Liver (tissue), 9 donors: Measurements from ENCODE around the gene MYOG. TPM values are rescaled to one million over a fixed set of nuclear protein-coding genes. Genes with fewer than 3 reads are reported as not detected.

Source experiments
- DNase-seq: peaks from one replicate; pipeline ENCODE4 v3.0.0-alpha.2; 2017; ENCODE audit warnings: low spot score
- H3K27ac ChIP-seq, 2 donors: one replicate each; pipeline ENCODE4 v1.7.0; 2013; ENCODE audit warnings: inconsistent platforms in 2 of 2, low read length in 2 of 2, control low read depth in 1 of 2, low read depth in 1 of 2, mild to moderate bottlenecking in 1 of 2
- H3K27me3 ChIP-seq, 4 donors: one replicate each; pipeline versions ENCODE4 v1.6.1 to v1.7.0; 2013; ENCODE audit warnings: low read length in 3 of 4, inconsistent platforms in 1 of 4, mild to moderate bottlenecking in 1 of 4, moderate library complexity in 1 of 4; ENCODE audit not compliant: control insufficient read depth in 4 of 4, insufficient read depth in 4 of 4
- H3K36me3 ChIP-seq, 4 donors: one replicate each; pipeline versions ENCODE4 v1.6.1 to v1.7.0; 2013; ENCODE audit warnings: low read length in 3 of 4, mild to moderate bottlenecking in 3 of 4, low read depth in 1 of 4, moderate library complexity in 1 of 4; ENCODE audit not compliant: control insufficient read depth in 4 of 4, insufficient read depth in 3 of 4
- H3K4me1 ChIP-seq, 4 donors: one replicate each; pipeline versions ENCODE4 v1.6.1 to v1.7.0; 2013; ENCODE audit warnings: low read length in 3 of 4, mild to moderate bottlenecking in 3 of 4, moderate library complexity in 1 of 4; ENCODE audit not compliant: control insufficient read depth in 4 of 4, insufficient read depth in 4 of 4
- H3K4me3 ChIP-seq, 3 donors: one replicate each; pipeline versions ENCODE4 v1.6.1 to v1.7.0; 2013; ENCODE audit warnings: low read length in 3 of 3, control low read depth in 1 of 3, low read depth in 1 of 3, mild to moderate bottlenecking in 1 of 3
- H3K9ac ChIP-seq, 2 donors: one replicate each; pipeline ENCODE4 v1.7.0; 2013; ENCODE audit warnings: low read length in 2 of 2, mild to moderate bottlenecking in 2 of 2, moderate library complexity in 2 of 2, control low read depth in 1 of 2, low read depth in 1 of 2
- H3K9me3 ChIP-seq, 4 donors: one replicate each; pipeline versions ENCODE4 v1.6.1 to v1.7.0; 2013; ENCODE audit warnings: low read length in 3 of 4; ENCODE audit not compliant: control insufficient read depth in 4 of 4
- ATF3 ChIP-seq: IDR thresholded peaks from 2 replicates; pipeline ENCODE4 v1.6.1; 2016; ENCODE audit warnings: antibody characterized with exemption
- CTCF ChIP-seq: fragments of 150-350 bp; IDR thresholded peaks from 2 replicates; pipeline ENCODE4 v1.5.1; 2017; ENCODE audit warnings: improper control_type of control experiment, low read depth, low read length; ENCODE audit not compliant: missing input control
- GABPA ChIP-seq, 2 donors: IDR thresholded peaks in 1 of 2; conservative IDR thresholded peaks in 1 of 2; 2 replicates each; pipeline ENCODE4 v1.6.1; 2016; ENCODE audit warnings: antibody characterized with exemption in 2 of 2, mild to moderate bottlenecking in 1 of 2, moderate library complexity in 1 of 2
- HNF4A ChIP-seq, 2 donors: conservative IDR thresholded peaks; 2 replicates each; pipeline ENCODE4 v1.6.1; 2016; ENCODE audit warnings: antibody characterized with exemption in 2 of 2, mild to moderate bottlenecking in 2 of 2
- JUND ChIP-seq, 2 donors: IDR thresholded peaks; 2 replicates each; pipeline ENCODE4 v1.6.1; 2016; ENCODE audit warnings: antibody characterized with exemption in 2 of 2
- MAX ChIP-seq: IDR thresholded peaks from 2 replicates; pipeline ENCODE4 v1.6.1; 2016; ENCODE audit warnings: antibody characterized with exemption
- NR2F2 ChIP-seq: IDR thresholded peaks from 2 replicates; pipeline ENCODE4 v1.6.1; 2016; ENCODE audit warnings: antibody characterized with exemption
- RAD21 ChIP-seq, 2 donors: IDR thresholded peaks; 2 replicates each; pipeline ENCODE4 v1.6.1; 2016; ENCODE audit warnings: antibody characterized with exemption in 2 of 2, mild to moderate bottlenecking in 2 of 2
- RXRA ChIP-seq, 2 donors: IDR thresholded peaks; 2 replicates each; pipeline ENCODE4 v1.6.1; 2017 to 2018; ENCODE audit warnings: antibody characterized with exemption in 2 of 2, mild to moderate bottlenecking in 1 of 2
- SP1 ChIP-seq: IDR thresholded peaks from 2 replicates; pipeline ENCODE4 v1.6.1; 2018; ENCODE audit warnings: antibody characterized with exemption, mild to moderate bottlenecking
- YY1 ChIP-seq: IDR thresholded peaks from 2 replicates; pipeline ENCODE4 v1.6.1; 2016; ENCODE audit warnings: antibody characterized with exemption, mild to moderate bottlenecking
- WGBS: extraction: QIAGEN DNeasy Blood & Tissue Kit; methylation state at CpG from one replicate; pipeline ENCODE4 v1.1.7; 2013; 5-methylcytosine and 5-hydroxymethylcytosine counted together
- polyA plus RNA-seq, 2 donors: library from polyadenylated mRNA; stranded (reverse) in 1 of 2; unstranded in 1 of 2; fragments of 200-250 nt in 1 of 2; fragments of >200 nt in 1 of 2; fragmentation: Nextera tagmentation in 1 of 2; extraction: Ambion mirVana in 1 of 2; gene quantifications; one replicate each; pipeline versions ENCODE4 v1.2.1 to v1.2.3, GENCODE V29; 2013 to 2015
- total RNA-seq, 2 donors: library from RNA; depleted of rRNA; stranded (reverse); fragments of >200 nt; gene quantifications; one replicate each; pipeline ENCODE4 v1.2.3, GENCODE V29; 2014
- TF ChIP-seq, protein P1 (sequence below): IDR thresholded peaks from 2 replicates; pipeline ENCODE4 v1.6.1; 2016; ENCODE audit warnings: antibody characterized with exemption, mild to moderate bottlenecking
- donor health status: healthy.
- donor health status: healthy.
- donor health status: healthy.
- donor health status: healthy.
- donor health status: healthy.

The MYOG gene
- total and polyA plus RNA-seq, 4 donors: not detected

GRCh38 chr1:203101813-203102634, 16.2 kb upstream of the MYOG start:
- no peak for DNase-seq
- Histone ChIP-seq H3K4me1 (peaks cover 0 to 10% (median 4%) of the 10 kb centered on the region in 4 donors), H3K27ac (no peak overlapping the region), H3K36me3 (no peaks in the 10 kb centered on the region), H3K27me3 (no peaks in the 10 kb centered on the region), H3K4me3 (no peak overlapping the region), H3K9ac (no peak overlapping the region), H3K9me3 (peaks cover 0 to 2% (median 0%) of the 10 kb centered on the region in 4 donors)
- peak; percentile 96 for TF ChIP-seq NR2F2
- TF ChIP-seq RXRA (IDR thresholded peaks at IDR 0.05): peak; percentile 64 to 81
- TF ChIP-seq CTCF: no peak
- no peak for TF ChIP-seq SP1
- peak; percentile 56 to 60 for TF ChIP-seq HNF4A (conservative IDR thresholded peaks at IDR 0.05)
- TF ChIP-seq RAD21 (IDR thresholded peaks at IDR 0.05): no peak
- TF ChIP-seq ATF3: no peak
- no peak for TF ChIP-seq YY1
- TF ChIP-seq, protein P1, sequence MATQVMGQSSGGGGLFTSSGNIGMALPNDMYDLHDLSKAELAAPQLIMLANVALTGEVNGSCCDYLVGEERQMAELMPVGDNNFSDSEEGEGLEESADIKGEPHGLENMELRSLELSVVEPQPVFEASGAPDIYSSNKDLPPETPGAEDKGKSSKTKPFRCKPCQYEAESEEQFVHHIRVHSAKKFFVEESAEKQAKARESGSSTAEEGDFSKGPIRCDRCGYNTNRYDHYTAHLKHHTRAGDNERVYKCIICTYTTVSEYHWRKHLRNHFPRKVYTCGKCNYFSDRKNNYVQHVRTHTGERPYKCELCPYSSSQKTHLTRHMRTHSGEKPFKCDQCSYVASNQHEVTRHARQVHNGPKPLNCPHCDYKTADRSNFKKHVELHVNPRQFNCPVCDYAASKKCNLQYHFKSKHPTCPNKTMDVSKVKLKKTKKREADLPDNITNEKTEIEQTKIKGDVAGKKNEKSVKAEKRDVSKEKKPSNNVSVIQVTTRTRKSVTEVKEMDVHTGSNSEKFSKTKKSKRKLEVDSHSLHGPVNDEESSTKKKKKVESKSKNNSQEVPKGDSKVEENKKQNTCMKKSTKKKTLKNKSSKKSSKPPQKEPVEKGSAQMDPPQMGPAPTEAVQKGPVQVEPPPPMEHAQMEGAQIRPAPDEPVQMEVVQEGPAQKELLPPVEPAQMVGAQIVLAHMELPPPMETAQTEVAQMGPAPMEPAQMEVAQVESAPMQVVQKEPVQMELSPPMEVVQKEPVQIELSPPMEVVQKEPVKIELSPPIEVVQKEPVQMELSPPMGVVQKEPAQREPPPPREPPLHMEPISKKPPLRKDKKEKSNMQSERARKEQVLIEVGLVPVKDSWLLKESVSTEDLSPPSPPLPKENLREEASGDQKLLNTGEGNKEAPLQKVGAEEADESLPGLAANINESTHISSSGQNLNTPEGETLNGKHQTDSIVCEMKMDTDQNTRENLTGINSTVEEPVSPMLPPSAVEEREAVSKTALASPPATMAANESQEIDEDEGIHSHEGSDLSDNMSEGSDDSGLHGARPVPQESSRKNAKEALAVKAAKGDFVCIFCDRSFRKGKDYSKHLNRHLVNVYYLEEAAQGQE: no peak
- TF ChIP-seq GABPA (IDR thresholded peaks at IDR 0.05 in 1 of 2, conservative IDR thresholded peaks at IDR 0.05 in 1 of 2): no peak
- 58% methylated on average over 6 of the region's 6 CpGs for WGBS

DNA sequence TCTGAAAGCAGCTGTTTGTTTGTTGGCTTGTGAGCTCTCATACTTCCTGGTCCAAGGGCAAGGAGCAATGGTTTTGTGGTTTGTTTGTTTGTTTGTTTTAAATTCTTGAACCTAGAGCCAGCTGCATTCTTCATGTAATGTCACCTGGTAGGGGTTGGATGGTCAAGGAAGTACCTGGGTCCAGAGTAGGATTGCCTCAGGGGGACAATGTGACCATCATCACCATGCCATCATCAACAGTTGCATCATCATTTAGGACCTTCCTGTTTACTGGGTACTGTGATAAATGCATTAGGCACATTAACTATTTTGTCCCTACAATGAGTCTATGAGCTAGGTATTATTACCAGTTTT, 14.7 kb upstream of the MYOG start:
- TF ChIP-seq, protein P1: no peak
- TF ChIP-seq MAX (no peak), YY1 (no peak), ATF3 (no peak), CTCF (no peak), HNF4A (conservative IDR thresholded peaks at IDR 0.05) (no peak), JUND (IDR thresholded peaks at IDR 0.05) (no peak)
- DNase-seq: no peak

More for the DNA sequence above, 14.7 kb upstream of the MYOG start:
- Histone ChIP-seq H3K27ac (no peak overlapping the region), H3K4me1 (peaks cover 0 to 10% (median 4%) of the 10 kb centered on the region in 4 donors), H3K9ac (no peak overlapping the region), H3K36me3 (no peaks in the 10 kb centered on the region), H3K4me3 (no peak overlapping the region), H3K9me3 (peaks cover 0 to 8% (median 0%) of the 10 kb centered on the region in 4 donors), H3K27me3 (no peaks in the 10 kb centered on the region)
